Natural killer cell treated with Interleukin-12 subunit alpha and Interleukin-12 subunit beta and Interleukin-15 and Interleukin-18, amount 100 ng/mL, for 72 hours (primary cell): ENCODE results near the gene ZNF521. TPM values are rescaled to one million over a fixed set of nuclear protein-coding genes. Genes with fewer than 3 reads are reported as not detected.

ENCODE experiments used
- ATAC-seq, 2 donors: fragments of 150-1000 bp; cut with Tn5 transposase in 1 of 2; sonication (Bioruptor Pico), chemical (Tn5 transposase) in 1 of 2; 2 replicates each; pipeline ENCODE4 v1.10.0; 2021
- DNase-seq: peaks from one replicate; pipeline ENCODE4 v3.0.0; 2022; ENCODE audit warnings: low spot score
- H3K27ac Mint-ChIP-seq, 2 donors: 1 replicate in 1 of 2; 2 replicates in 1 of 2; pipeline ENCODE4 v1.8.0; 2022; ENCODE audit warnings: mixed read lengths in 2 of 2, mild to moderate bottlenecking in 1 of 2, moderate library complexity in 1 of 2
- H3K27me3 Mint-ChIP-seq, 2 donors: 1 replicate in 1 of 2; 2 replicates in 1 of 2; pipeline ENCODE4 v1.8.0; 2022; ENCODE audit warnings: mixed read lengths in 2 of 2
- H3K36me3 Mint-ChIP-seq: one replicate; pipeline ENCODE4 v1.8.0; 2022; ENCODE audit warnings: mixed read lengths
- H3K4me1 Mint-ChIP-seq, 2 donors: 1 replicate in 1 of 2; 2 replicates in 1 of 2; pipeline ENCODE4 v1.8.0; 2022; ENCODE audit warnings: low read depth in 2 of 2, mixed read lengths in 2 of 2, mild to moderate bottlenecking in 1 of 2
- H3K4me3 Mint-ChIP-seq: one replicate; pipeline ENCODE4 v1.8.0; 2022; ENCODE audit warnings: mixed read lengths
- H3K9me3 Mint-ChIP-seq: 2 replicates; pipeline ENCODE4 v1.8.0; 2022; ENCODE audit warnings: mixed read lengths
- total RNA-seq, 2 donors: library from RNA; stranded (reverse); gene quantifications; one replicate each; pipeline ENCODE4 v1.2.3, GENCODE V29; 2022

The ZNF521 gene
- total RNA-seq, 2 donors from 2014 or later = 1.8 TPM; not detected in 1

DNA sequence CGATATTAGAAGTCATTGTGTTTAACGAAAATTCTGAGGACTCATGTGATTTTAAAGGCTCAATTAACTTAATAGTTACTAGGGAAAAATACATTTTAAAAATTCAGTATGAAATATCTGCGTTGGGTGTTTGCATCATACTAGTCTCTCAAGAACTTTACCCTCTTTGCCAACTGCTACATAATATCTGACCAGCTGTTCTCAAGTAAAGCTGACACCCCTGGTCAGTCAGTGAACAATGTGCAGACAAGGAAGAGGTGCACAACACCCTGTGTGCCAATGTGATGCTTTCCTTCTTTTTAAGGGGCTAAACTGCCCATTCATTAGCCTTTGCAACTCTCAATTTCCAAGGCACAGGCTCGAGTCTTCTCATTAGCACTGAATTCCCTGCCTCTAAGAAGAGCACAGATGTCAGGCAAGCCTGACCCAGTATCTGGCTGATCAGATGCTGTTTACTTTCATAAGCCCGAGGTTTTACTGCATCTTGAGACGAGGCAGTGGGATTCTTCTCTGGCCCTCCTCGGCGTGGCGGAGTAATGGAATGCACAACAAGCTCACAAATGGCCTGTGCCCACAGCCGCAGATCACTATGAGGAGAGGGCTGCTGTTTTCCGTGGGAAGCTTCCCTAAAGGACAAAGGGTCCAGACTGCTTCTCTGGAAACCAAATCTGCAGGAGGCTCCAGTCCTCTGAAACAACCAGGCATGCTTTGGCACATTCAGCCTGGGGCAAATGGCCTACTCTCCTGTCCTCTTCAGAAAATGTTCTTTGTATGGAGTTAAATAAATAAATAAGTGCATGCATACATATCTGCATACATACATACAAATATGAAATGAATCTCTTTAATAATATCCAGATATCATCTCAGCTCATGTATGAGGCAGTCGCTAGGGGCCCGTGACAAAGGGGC, 240.3 kb downstream of the ZNF521 start:
- H3K4me3 Mint-ChIP-seq = no peak overlapping the region
- H3K4me1 Mint-ChIP-seq = no peaks in the 10 kb centered on the region

DNA sequence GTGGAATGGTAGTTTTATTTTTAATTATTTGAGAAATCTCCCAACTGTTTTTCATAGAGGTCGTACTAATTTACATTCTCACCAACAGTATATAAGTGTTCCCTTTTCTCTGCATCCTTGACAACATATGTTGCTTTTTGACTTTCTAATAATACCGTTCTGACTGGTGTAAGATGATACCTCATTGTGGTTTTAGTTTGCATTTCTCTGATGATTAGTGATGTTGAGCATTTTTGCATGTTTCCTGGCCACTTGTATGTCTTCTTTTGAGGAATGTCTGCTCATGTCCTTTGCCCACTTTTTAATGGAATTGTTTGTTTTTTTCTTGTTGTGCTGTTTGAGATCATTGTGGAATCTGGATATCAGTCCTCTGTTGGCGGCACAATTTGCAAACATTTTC, 242.5 kb downstream of the ZNF521 start:
- Mint-ChIP-seq H3K27me3 (peaks cover 0 to 3% of the 10 kb centered on the region in 2 donors), H3K4me3 (no peak overlapping the region), H3K36me3 (no peaks in the 10 kb centered on the region), H3K9me3 (no peaks in the 10 kb centered on the region), H3K4me1 (no peaks in the 10 kb centered on the region), H3K27ac (no peak overlapping the region)
- ATAC-seq = no peak
- DNase-seq = no peak

More for the DNA sequence above, 240.3 kb downstream of the ZNF521 start:
- ATAC-seq (no peak), DNase-seq (no peak)
- Mint-ChIP-seq H3K36me3 (no peaks in the 10 kb centered on the region), H3K9me3 (no peaks in the 10 kb centered on the region), H3K27me3 (peaks cover 0 to 3% of the 10 kb centered on the region in 2 donors), H3K27ac (no peak overlapping the region)

DNA sequence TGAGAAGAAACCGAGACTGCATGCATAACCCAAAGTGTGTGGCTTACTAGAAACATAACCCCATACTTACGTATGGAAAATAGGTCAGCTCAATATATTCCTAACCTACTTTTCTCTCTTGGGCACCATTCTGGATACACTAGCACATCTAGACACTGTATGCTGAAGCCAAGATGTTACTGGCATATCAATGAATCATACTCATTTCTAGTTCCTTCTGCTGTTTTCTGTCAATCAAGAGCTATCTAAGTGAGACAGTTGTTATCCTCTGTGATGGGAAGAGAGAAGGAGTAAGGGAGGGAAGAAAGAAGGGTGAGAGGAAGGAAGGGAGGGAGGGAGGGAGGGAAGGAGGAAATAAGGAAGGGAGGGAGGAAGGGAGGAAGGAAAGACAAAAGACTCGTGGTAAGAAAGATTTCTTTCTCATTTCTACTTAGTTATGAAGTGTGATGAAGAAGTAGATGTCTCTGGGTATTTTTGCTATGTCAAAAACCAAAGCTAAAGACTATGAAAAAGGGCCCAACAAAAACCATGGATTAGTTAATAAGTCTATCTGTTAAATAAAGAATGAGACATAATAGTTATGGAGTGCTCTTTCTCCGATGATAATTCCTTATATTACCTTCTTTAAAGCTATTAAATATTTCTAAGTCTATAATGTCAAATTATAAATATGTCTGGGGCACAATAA, 248.4 kb downstream of the ZNF521 start:
- H3K36me3 Mint-ChIP-seq = no peaks in the 10 kb centered on the region
- no peaks in the 10 kb centered on the region for H3K9me3 Mint-ChIP-seq
- H3K4me3 Mint-ChIP-seq = no peak overlapping the region
- no peak for DNase-seq
- ATAC-seq = no peak
- H3K4me1 Mint-ChIP-seq = peaks cover 0 to 2% of the 10 kb centered on the region in 2 donors
- H3K27ac Mint-ChIP-seq = no peak overlapping the region
- H3K27me3 Mint-ChIP-seq = no peaks in the 10 kb centered on the region

DNA sequence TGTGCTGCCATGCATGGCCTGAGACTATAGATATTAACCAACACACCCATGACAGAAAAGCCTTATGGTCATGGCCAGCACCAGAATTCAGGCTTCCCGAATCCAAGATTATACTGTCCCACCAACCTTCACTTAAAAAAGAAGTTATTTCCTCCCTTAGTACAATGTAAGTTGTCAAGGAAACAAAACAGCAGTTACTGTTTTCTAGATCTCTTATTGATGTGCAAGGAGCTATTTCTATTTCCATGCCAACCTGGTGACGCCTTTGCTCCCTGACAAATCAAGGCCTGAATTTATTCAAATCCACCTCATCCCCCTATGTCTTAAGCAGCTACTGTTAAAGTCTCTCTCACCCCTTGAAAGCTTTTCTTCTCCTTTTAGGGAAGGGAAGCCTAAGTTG, 249.3 kb downstream of the ZNF521 start:
- H3K4me3 Mint-ChIP-seq = no peak overlapping the region
- H3K9me3 Mint-ChIP-seq = no peaks in the 10 kb centered on the region
- no peak for ATAC-seq
- H3K36me3 Mint-ChIP-seq = no peaks in the 10 kb centered on the region
- H3K27me3 Mint-ChIP-seq = no peaks in the 10 kb centered on the region
- peaks cover 3 to 5% of the 10 kb centered on the region in 2 donors for H3K4me1 Mint-ChIP-seq
- no peak for DNase-seq
- no peak overlapping the region for H3K27ac Mint-ChIP-seq

DNA sequence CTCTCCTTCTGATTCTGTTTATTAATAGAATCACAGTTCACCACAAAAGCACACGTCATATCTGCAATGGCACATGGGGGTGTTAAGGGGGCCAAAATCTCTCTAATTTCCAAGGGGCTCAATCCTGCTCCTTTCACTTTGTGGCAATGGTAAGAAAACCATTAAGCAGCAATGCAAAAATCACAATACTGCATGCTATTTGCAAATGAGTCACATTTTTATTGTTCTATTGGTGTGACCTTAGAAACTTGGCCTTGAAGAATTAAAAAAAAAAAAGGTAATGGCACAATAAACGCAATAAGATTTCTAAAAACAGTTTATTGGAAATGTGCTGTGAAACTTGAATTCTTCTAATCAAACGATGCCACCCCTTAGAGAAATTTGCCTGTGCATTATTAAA, 251.5 kb downstream of the ZNF521 start:
- H3K4me1 Mint-ChIP-seq = peaks cover 4 to 9% of the 10 kb centered on the region in 2 donors
- no peak overlapping the region for H3K4me3 Mint-ChIP-seq

DNA sequence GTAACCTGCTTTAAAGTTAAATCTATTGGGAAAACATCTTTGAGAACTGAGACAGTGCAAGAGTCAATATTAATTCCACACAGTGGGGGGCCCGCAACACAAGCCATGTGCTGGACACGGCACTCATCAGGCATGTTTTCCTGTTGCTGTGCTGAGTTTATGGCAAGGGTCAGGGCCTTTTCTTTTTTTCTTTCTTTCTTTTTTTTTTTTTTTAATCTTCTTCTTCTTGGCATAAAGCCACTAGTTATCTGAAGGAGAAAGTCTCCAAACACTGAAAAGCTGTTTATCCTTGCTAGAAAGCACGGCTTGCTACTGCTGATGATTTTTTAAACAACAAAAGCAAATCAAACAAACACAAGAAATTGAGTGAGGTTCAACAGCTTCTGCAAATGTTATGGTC, 252.1 kb downstream of the ZNF521 start:
- no peak overlapping the region for H3K4me3 Mint-ChIP-seq
- H3K36me3 Mint-ChIP-seq = no peaks in the 10 kb centered on the region
- no peaks in the 10 kb centered on the region for H3K9me3 Mint-ChIP-seq
- H3K27me3 Mint-ChIP-seq = no peaks in the 10 kb centered on the region
- H3K27ac Mint-ChIP-seq = no peak overlapping the region
- H3K4me1 Mint-ChIP-seq = peaks cover 4 to 9% of the 10 kb centered on the region in 2 donors
- ATAC-seq (no peak), DNase-seq (no peak)

More for the DNA sequence above, 251.5 kb downstream of the ZNF521 start:
- DNase-seq (no peak), ATAC-seq (no peak)
- H3K27ac Mint-ChIP-seq = no peak overlapping the region
- no peaks in the 10 kb centered on the region for H3K9me3 Mint-ChIP-seq
- H3K27me3 Mint-ChIP-seq = no peaks in the 10 kb centered on the region
- no peaks in the 10 kb centered on the region for H3K36me3 Mint-ChIP-seq

DNA sequence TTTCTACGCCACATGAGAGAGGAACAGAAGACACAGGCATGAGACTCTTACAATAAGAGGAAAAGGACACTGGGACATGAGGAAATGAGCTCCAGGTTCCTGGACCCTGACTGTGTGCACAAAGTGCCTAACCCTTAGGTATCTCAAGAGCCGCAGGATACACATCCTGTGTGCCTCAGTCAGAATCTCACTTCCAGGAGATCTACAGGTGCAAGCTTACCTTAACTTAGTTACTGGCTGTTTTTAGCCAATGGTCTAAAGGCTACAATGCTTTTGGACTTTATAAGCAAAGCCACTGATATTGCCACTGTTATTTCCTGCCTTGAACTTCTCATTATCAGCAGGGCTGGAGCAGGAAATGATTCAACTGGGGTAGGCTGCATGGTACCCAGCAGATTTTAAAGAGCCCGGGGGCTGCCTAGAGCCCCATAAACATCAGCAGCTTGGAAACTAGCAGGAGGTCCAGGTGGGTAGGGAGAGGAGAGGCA, 254.4 kb downstream of the ZNF521 start:
- no peak overlapping the region for H3K4me3 Mint-ChIP-seq
- H3K36me3 Mint-ChIP-seq = no peaks in the 10 kb centered on the region
- ATAC-seq (no peak), DNase-seq (no peak)
- H3K9me3 Mint-ChIP-seq = no peaks in the 10 kb centered on the region
- no peak overlapping the region for H3K27ac Mint-ChIP-seq
- H3K4me1 Mint-ChIP-seq = peaks cover 4 to 7% of the 10 kb centered on the region in 2 donors
- peaks cover 0 to under 1% of the 10 kb centered on the region in 2 donors for H3K27me3 Mint-ChIP-seq

DNA sequence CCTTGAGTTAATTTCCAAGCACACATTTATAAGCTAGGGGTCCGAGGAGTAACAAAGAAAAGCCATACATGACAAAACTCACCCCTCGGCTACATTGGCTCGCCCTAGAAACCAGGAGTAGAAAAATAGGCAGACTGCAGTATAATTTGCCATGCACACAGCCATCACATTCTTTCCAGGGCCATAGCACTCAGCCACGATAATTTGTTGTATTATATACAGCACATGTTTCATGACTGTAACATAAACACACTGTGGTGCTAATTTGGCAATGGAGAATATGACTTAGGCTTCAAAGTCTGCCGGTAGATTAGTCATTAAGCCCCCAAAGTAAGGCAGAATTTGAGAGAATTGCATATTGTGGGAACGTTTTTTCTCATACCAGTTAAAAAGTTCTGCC, 254.9 kb downstream of the ZNF521 start:
- peaks cover 0 to 2% of the 10 kb centered on the region in 2 donors for H3K27me3 Mint-ChIP-seq
- H3K4me3 Mint-ChIP-seq = no peak overlapping the region
- H3K9me3 Mint-ChIP-seq = no peaks in the 10 kb centered on the region
- H3K4me1 Mint-ChIP-seq = peaks cover 4 to 7% of the 10 kb centered on the region in 2 donors
- H3K36me3 Mint-ChIP-seq = no peaks in the 10 kb centered on the region
- no peak for DNase-seq
- no peak for ATAC-seq
- no peak overlapping the region for H3K27ac Mint-ChIP-seq

DNA sequence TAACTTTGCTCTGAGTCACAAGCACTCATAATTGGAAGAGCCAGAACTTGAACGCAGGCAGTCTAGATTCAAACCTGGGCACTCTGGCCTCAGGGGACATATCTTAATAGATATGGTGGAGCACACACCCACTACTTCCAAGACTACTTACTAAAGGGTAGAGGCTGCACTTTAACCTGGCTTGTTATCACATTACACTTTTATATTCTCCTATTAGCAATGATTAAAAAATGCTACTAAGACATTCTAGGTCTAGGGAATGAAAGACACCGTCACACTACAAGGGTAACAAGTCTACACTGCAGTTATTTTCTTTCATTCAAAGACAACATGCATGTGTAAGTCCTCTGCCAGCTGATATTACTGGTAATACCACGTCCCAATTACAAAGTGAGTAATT, 258.8 kb downstream of the ZNF521 start:
- no peaks in the 10 kb centered on the region for H3K36me3 Mint-ChIP-seq
- H3K27ac Mint-ChIP-seq = no peak overlapping the region
- ATAC-seq (no peak), DNase-seq (no peak)
- peaks cover 4 to 7% of the 10 kb centered on the region in 2 donors for H3K4me1 Mint-ChIP-seq
- H3K9me3 Mint-ChIP-seq = no peaks in the 10 kb centered on the region
- no peak overlapping the region for H3K4me3 Mint-ChIP-seq
- peaks cover 0 to 2% of the 10 kb centered on the region in 2 donors for H3K27me3 Mint-ChIP-seq

DNA sequence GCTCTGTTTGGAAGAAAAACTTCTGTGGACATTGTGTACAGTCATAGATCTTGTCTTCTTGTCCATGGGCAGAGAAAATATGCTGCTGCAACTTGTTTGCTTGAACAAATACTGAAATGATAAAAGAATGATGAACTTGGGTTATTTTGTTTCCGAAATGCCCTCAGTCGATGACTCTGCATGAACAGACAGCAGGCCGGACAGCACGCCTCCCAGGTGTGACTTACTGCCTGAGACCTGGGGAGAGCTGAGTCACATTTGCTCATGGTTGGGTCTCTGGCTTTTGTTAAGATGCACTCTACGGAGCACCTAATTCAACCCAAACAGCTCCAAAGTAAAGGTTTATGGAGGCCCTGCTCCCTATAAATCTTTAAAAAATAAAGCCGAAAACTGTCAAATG, 262.5 kb downstream of the ZNF521 start:
- no peak overlapping the region for H3K4me3 Mint-ChIP-seq
- no peak for ATAC-seq
- H3K9me3 Mint-ChIP-seq = no peaks in the 10 kb centered on the region
- DNase-seq = no peak
- no peaks in the 10 kb centered on the region for H3K4me1 Mint-ChIP-seq
- H3K27ac Mint-ChIP-seq = no peak overlapping the region
- no peaks in the 10 kb centered on the region for H3K36me3 Mint-ChIP-seq
- peaks cover 0 to 2% of the 10 kb centered on the region in 2 donors for H3K27me3 Mint-ChIP-seq

DNA sequence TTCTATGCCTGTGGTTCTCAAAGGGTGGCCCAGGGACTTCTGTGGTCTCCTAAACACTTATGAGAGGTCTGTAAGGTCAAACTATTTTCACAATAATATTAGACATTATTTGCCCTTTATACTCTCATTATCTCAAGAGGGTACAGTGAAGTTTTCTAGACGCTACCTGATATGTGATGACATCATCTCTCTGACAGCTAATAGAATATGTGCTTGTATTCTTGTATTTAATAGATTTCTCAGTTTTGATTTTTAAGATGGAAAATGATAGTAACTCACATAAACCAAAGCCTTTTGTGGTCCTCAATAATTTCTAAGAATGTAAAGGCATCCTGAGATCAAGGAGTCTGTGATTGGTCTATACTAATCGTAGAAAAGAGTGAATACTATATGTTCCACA, 265.1 kb downstream of the ZNF521 start:
- Mint-ChIP-seq H3K36me3 (no peaks in the 10 kb centered on the region), H3K4me1 (no peaks in the 10 kb centered on the region), H3K27me3 (no peaks in the 10 kb centered on the region), H3K4me3 (no peak overlapping the region), H3K9me3 (no peaks in the 10 kb centered on the region), H3K27ac (no peak overlapping the region)
- DNase-seq (no peak), ATAC-seq (no peak)

DNA sequence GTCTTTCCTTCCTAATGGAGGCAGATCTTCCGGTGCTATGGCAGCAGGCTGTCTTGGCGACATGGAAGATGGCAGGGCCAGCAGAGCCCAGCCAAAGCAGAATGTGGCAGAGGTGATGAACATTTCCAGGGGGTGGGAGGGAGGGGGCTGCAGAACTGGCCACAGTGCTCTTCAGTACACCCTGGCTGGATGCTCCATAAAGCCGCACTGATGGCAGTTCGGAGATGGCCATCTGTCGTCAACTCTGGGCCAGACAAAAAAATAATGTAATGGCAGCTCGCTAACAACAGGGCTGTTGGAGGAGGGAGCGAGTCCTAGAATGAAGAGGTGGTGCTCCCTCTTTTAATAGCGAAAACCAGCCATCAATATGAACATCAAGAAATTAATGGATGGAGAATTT, 271.0 kb downstream of the ZNF521 start:
- ATAC-seq (no peak), DNase-seq (no peak)
- Mint-ChIP-seq H3K36me3 (no peaks in the 10 kb centered on the region), H3K4me1 (no peaks in the 10 kb centered on the region), H3K27ac (no peak overlapping the region), H3K27me3 (no peaks in the 10 kb centered on the region), H3K9me3 (no peaks in the 10 kb centered on the region), H3K4me3 (no peak overlapping the region)

DNA sequence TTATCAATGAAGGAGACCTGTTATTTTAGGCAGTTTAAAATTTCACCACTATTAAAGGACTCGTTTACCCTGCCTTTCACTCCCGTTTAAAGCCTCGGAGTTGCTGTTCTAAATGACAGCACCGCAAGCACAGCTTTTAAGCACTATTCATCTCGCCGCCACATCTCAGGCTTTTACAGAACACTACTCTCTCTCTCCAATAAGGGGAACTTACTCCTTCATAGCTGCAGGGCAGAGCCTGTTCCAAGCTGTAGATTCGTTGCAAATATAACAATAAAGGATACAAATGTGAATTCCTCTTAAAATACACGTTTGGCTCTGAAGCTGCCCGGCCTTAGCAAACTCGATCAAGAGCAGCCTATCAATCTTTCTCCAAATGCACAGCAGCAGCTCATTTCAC, 271.8 kb downstream of the ZNF521 start:
- no peak for ATAC-seq
- Mint-ChIP-seq H3K4me1 (no peaks in the 10 kb centered on the region), H3K4me3 (no peak overlapping the region), H3K36me3 (no peaks in the 10 kb centered on the region), H3K27me3 (no peaks in the 10 kb centered on the region), H3K27ac (no peak overlapping the region), H3K9me3 (no peaks in the 10 kb centered on the region)
- DNase-seq = no peak
